GM19023 (cell line): ENCODE data around the gene DCK.

ENCODE experiments used
- ATAC-seq: cut with Tn5 transposase; IDR thresholded peaks from one replicate; pipeline ENCODE4 v1.9.1; 2021; ENCODE audit warnings: mild to moderate bottlenecking, moderate library complexity; ENCODE audit not compliant: unreplicated experiment

DCK gene

DNA sequence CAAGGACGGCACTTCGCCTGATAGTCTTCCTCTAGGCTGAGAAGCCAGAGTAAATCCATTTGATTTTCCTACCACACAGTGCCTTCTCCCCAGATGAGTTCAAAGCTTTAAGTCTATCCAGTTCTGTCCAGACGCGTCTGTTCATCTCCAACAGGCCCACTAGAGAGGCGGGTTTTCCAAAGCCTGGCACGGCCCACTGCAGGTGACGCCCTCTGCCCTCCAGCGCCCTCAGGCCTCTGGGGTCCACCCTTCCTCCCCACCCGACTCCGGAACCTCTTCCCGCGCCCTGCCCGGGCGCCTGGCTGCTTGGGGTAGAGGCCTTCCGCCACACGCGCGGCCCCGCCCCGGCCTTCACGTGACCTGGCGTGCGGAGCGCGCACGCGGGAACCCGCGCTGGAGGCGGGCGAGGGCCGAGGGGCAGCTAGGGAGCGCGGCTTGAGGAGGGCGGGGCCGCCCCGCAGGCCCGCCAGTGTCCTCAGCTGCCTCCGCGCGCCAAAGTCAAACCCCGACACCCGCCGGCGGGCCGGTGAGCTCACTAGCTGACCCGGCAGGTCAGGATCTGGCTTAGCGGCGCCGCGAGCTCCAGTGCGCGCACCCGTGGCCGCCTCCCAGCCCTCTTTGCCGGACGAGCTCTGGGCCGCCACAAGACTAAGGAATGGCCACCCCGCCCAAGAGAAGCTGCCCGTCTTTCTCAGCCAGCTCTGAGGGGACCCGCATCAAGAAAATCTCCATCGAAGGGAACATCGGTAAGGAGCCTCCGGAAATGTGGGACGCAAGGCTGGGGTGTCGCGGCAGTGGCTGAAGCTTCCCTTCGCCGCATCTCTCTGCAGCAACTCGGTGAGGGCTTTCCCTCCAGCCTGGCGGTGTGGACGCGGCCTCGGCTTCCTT lies at the start of gene DCK:
DCK (plus strand) TSS at position 469 of the 888 bp plus-strand sequence; CDS start at position 656, 187 bp downstream.
- peak; percentile 82 for ATAC-seq

DNA sequence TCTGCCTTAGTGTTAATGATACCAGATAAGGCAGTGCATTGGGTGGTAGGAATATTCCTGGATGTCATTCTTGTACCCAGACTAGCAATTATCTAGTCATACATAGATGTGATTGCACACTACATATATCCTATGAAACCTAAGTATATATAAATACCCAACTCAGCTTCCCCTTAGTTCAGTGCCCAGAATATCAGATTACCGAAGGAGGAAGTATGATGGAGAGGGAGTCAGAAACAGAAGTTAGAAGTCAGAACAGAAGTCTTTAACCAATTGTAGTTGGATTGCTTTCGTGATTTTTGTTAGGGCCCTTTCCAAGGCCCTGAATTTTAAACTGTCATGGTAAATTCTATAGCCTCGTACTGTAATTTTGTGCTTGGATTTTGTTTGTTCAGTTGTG lies 48.4 kb upstream of the DCK start:
- ATAC-seq = no peak

DNA sequence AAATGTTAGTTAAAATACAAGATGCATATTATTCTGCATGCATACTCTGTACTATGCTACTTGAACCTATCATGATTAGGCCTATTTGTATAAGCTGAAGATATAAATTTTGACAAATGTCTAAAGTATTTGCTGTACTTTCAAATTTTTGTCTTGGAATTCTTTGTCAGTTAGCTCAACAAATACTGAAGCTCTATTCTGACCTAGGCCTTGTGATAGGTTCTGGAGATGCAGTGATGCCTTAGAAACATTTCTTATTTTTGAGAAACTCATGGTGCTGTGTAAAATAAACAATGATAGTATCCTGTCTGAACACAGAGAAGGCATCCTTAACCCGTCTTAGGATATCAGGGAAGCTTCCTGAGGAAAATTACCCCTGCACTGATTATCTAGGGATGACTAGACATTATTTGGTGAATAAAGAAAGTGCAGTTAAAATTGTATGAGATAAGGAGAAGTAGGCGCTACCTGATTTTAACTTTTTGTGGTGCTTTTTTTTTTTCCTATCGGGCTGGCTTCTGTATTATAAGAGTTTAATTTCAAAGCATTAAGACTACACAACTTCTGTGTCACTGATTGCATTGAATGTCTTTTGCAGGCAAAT lies 47.9 kb upstream of the DCK start:
- no peak for ATAC-seq

DNA sequence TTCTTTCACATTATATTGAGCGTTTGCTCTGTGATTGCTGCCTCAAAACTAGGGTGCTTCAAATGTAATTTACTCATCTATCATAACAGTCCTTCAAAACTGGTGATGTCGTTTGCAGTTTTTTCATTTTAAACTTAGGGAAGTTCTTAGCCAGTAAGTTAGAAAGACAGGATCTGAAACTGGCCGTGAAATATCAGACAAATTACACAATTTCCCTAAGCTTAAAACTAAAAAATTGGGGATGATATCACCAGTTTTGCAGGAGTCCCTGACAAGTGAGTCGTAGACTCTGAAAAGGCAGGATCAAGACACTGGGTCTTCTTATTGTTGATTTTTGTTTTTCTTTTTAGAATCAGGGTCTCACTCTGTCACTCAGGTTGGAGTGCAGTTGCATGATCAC lies 46.5 kb upstream of the DCK start:
- ATAC-seq = no peak

DNA sequence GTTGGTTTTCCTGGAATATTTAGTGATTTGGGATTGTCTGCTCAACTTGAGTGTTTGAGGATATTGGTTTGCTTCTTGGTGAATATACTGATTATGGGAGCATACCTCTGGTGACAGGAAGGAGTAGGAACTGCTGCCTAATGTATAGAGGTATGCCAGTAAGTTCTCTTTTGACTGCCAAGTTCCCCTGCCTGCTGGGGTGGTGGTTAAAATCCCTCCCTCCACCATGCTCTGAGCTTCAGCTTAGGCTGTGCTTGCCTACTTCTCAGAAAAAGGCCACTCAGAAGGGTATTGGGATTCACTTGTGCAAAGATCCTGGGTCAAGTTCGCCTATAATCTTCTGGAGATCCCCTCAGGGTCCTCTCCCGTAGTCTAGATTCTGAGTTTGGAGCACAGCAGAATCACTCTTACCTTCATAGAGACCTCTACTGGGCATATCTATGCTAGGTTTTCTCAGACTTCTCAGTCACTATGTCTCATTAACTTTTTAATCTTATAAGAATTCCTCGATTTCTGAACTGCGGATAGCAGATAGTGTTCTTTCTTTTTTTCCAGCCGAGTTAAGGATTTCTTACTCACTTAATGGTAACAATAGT lies 44.7 kb upstream of the DCK start:
- ATAC-seq = no peak

DNA sequence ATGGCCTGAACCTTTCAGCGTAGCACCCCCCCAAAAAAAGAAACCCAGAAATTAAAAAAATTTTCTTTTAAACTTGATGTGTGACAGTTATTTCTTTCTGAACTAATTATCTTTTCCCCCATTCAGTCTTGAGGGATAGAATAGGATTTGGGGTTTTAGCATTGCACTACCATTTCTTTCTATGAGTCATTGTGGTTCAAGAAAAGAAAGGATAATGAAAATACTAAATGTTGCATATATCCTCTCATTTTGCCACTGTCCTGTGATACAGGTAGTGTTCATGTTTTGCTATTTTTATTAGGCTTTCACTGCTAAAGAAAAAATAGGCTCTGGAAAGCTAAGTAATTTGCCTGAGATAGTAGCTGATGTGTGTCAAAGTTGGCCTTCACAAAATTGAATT lies 39.4 kb upstream of the DCK start:
- no peak for ATAC-seq

DNA sequence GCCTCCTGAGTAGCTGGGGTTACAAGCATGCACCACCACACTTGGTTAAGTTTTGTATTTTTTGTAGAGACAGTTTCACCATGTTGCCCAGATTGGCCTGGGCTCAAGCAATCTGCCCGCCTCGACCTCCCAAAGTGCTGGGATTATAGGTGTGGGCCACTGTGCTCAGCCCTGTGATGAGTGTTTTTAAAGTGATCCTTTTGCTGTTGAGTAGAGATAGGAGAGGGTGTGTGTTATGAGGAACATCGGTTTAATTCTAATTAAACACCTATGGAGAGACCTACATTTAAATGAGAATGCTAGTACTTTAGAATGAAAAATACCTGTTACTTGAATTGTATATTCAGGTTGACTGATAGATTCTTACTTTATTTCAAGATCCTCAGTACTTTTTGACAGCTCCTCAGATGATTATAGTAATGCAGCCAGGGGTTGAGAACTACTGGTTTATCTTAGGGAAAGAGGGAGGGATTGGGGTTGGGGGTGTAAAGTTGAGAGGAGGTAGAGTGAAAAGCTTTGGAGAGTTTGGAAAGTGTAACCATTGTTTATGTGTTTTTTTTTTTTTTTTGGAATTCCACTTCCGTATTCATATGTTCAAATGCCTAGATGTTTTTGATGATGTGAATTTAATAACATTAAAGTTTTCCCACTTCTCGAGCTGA lies 36.8 kb upstream of the DCK start:
- no peak for ATAC-seq

DNA sequence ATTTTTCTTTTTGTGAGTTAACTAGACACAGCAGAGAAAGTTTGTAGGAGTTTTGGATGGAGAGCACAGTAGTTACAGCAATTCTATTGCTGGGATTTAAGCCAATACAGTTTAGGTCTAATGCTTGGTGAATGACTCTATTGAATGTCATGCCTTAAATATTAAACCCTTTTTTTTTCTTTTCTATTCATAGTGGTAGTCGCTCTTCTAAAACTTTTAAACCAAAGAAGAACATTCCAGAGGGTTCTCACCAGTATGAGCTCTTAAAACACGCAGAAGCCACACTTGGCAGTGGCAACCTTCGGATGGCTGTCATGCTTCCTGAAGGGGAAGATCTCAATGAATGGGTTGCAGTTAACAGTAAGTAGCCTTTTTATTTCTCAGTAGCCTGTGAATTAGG lies 34.8 kb upstream of the DCK start:
- ATAC-seq = no peak

DNA sequence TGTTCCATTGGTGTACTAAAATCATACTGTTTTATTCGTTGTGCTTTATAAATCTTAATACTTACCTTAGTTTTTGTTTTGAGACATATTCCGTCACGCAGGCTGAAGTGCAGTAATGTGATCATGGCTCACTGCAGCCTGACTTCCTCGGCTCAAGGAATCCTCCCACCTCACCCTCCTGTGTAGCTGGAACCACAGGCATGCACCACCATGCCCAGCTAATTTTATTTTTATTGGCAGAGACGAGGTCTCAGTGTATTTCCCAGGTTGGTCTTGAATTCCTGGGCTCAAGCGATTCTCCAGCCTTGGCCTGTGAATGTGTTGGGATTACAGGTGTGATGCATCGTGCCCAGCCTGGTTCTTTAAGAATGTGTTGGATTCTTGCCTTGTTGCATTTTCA lies 24.4 kb upstream of the DCK start:
- ATAC-seq = no peak

DNA sequence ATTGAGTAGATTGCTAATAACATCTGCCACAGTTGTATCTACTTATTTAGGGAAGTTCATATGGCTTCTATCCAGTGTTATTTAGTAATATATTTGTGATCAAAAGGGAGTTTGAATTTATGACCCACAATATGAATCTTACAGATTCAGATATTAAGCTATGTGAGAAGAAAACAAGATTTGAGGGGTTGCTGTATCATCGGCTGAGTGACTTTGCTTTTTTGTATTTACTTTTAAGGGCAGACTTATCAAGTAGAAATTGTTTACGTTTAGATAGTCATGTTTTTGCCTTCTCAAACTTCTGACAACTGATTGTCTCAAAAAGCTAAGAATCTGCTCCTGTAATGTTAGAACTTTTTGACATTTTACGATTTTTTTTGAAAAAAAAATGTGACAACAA lies 17.2 kb upstream of the DCK start:
- ATAC-seq = no peak

DNA sequence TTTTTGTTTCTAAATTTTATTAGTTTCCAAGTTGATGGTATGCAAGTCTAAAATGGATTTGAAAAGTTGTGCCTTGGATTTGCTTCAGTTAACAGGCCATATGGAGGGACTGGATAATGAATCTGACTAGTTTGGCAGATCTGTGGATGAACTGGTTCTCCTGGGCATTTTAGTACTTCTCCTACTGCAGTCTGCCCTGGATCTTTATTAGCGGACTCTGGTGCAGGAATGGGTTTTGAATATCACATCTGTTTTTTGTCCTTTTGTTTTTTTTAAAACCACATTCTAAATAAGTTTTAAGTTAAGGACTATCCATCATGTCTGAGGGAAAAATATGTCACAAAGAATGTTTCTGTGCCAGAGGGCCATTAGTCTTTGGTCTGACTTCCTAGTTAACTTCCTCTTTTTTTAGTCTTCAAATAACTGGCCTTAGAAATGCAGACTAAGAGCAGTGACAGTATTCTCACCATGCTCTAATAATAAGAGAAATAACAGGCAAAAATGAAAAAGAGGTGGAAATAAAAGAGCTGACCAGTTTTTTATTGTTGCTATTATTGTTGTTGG lies 13.9 kb upstream of the DCK start:
- ATAC-seq = no peak

DNA sequence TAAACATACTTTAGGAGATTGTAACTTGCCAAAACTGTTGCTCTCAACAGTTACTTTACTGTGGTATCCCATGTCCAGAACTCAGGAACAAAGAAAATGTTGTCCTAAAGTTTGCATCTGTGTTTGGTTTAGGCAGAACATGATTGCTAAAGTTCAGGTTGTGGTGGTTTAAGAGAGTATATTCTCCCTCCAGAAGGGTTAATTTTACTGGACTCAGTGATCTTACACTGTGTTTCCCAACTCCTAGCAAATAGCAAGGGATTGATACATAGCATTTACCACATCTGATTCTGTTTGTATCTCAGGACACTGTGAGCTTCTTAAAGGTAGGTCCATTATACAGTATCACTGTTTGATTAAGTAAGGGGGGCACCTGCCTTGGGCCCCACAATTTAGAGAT lies 13.3 kb upstream of the DCK start:
- ATAC-seq = no peak

DNA sequence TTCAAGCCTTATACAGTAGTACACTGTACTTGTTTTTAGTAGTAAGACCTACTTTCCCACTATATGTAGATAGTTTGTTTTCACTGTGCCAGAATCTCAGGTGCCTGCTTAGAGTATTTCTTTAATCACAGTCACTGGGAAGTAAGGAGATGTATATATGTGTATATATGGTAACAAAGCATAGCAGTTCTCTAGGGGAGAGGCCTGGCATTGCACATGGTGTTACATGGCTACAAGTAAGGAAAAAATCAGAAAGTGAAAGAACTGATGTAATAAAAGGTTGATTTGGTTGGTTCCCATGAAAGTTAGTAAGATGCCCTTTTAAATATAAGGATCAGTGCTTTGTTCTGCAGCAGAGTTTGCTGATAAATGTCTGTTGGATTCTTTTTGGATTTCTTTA lies 9.3 kb upstream of the DCK start:
- no peak for ATAC-seq

DNA sequence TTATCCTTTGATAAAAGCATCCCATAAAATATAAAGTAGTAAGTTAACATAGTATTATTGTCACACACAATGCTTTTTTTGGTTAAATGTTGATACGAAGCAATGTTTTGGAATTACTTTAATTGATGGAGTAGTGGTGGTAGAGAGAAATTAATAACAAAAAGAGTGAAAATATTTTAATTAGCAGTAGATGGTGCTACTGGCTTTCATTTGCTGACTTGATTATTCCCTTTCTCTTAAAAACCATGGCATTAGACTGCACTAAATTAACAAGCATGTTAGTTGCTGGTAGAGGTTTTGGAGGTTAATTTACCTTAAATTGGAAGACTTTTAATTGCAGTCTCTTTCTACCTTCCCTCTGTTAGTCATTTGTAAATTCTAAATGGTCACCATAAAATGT lies 8.9 kb upstream of the DCK start:
- no peak for ATAC-seq

DNA sequence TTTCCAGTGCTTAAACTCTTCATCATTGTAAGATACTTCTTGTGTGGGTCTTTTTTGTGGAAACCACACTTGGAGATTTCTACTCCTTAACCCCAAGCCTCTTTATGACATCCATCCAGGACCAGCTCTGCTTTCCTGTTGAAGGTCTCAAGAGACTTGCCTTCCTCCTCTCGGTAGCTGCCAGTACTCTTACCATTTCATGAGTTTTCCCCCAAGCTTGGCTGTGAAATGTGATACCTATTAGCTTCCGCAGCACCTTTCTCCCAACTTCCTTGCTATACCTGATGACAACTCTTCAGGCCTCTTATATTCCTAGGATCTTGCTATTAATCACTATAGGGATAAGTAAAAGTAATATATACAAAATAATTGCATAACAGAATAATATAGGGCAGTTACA lies 1.9 kb upstream of the DCK start:
- ATAC-seq = no peak

DNA sequence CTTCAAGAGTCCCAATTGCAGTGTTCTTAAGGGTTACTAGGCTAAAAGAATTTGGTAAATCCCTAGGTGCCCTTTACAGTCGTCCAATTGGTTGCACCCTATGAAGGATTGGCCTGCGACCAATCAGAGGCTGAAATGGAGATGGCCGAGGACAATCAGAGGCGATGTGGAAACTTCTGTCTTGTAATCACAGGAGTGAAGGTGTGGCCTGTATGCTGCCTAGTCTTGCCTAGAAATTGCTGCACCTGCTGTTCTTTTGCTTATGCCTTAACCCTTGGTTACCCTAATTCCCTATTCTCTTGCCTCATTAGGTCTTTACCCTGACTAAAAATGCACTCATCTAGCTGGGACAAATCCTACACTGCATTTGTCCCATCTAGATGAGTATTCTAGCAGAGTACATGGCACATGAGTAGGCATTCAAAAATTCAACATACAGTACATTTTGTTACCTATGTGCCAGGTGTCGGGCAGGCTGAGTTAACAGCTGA lies 1.0 kb upstream of the DCK start:
- no peak for ATAC-seq

DNA sequence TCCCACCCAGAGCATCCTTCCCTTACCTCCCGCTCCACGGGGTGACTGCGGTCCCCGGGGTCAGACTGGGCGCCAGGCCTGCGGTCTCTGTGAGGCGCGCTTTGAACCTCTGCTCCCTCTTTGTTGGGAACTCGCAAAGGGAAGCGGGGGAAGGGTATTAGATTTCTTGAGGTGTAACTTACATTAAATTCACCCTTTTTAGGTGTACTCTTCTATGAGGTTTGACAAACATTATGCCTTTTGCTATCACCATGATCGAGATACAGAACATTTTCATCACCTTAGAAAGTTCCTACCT lies 569 bp downstream of the DCK start:
- ATAC-seq = no peak

DNA sequence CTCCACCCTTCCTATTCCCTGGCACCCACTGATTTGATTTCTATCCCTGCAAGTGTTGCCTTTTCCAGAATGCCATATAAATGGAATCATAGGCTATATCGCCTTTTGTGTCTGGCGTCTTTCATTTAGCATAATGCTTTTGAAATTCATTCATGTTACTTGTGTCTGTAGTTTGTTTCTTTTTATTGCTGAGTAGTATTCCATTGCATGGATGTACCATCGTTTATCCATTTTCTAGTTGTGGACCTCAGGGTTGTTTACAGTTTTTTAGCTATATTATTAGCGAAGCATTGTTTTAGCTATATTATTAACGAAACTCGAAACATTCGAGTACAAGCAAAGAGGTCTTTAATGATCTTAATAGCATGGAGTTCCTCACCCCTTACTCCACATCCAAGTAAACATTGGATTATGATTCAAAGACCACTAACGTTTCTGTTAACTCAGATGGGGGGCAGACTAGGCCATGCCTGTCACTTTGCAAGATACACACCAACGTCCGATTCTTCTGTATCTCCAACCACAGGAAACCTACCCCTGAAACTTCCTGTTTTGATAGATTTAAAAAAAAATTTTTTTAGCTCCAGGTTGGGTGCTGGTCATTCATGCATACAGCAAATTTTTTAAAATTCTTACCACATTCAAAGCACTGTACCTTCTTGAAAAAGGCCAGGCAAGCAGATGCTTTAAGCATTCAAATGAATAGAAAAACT lies 1.1 kb downstream of the DCK start:
- ATAC-seq = peak; percentile 30

DNA sequence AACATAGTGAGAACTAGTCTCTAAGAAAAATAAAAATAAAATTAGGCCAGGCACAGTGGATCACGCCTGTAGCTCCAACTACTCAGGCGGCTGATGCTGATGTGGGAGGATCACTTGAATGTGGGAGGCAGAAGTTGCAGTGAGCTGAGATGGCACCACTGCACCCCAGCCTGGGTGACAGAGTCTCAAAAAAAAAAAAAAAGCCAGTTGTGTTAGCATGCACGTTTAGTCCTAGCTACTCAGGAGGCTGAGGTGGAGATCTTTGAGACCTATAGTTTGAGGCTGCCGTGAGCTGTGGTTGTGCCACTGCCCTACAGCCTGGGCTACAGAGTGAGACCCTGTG lies 2.5 kb downstream of the DCK start:
- no peak for ATAC-seq

DNA sequence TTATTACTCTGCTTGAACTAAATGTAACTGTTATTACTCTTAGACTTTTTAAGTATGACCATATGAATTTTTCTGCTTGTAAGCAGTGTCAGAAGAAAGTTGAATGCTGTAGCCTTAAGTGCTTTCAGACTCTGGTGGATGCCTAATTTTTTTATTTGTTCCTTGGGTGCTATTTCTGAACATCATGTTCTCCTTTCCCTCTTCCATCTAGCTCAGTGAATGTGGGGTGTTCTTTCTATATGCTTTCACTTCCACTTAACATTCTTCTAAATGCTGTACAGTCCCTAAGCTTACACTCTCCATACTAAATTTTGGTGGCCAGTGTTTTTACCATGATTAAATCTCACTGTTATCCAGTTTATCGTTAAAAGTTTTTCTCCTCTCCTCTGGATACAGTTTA lies 3.6 kb downstream of the DCK start:
- no peak for ATAC-seq

DNA sequence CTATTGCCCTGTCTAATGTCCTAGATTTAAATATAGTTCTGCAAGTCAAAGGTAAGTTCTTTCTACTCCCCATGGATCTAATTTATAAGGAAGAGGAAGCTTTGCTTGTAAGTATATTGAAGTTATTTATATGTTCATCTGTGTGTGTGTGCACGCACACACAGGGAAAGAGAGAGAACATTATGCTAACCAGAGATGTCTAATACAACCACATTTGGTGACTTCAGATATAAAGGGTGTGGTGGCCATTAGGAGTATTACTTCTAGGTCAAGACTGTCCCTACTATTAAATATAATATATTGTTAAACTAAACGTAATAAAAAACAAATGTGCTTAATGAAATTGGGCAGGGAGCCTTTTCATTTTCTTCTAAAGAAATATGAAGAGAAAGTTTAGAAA lies 4.1 kb downstream of the DCK start:
- ATAC-seq = no peak
